HCT116 (cell line): Measurements from ENCODE around the gene APLN. TPM values are rescaled to one million over a fixed set of nuclear protein-coding genes. Genes with fewer than 3 reads are reported as not detected.

Experiments used
- ATAC-seq: fragments of 200-7000 bp; cut with Tn5 transposase; 2 replicates; pipeline ENCODE4 v1.9.1; 2020; ENCODE audit warnings: mild to moderate bottlenecking, moderate library complexity
- BruUV-seq: library from RNA; stranded (reverse); fragments of 400-500 nt; replicated peaks from 2 replicates; lab custom pipeline; 2021; lab: Mats Ljungman, UMichigan
- CTCF ChIA-PET: fragments of 300-600 bp; sonication (Branson Sonifier 250); formaldehyde crosslinking; loops from one replicate; lab custom pipeline; 2021; ENCODE audit warnings: antibody characterized with exemption; lab: Charles Lee
- POLR2A ChIA-PET: fragments of 300-600, 350-600 bp; sonication (Branson Sonifier 250); formaldehyde crosslinking; loops from one replicate; lab custom pipeline; 2021; ENCODE audit warnings: antibody characterized with exemption; lab: Charles Lee
- RAD21 ChIA-PET, 2 experiments: fragments of 300-600 bp; sonication (Branson Sonifier 250); formaldehyde crosslinking; loops; one replicate each; lab custom pipeline; 2023; ENCODE audit warnings: low total read pairs in 2 of 2; ENCODE audit not compliant: uncharacterized antibody in 2 of 2, unreplicated experiment in 2 of 2, low non-redundant PET in 1 of 2; lab: Charles Lee
- DNase-seq: peaks from one replicate; pipeline ENCODE4 v3.0.0-alpha.2; 2010; ENCODE audit warnings: low read depth, low spot score
- H2AFZ ChIP-seq: fragments of 200-600 bp; shearing (Covaris generic), sonication (generic); 2 replicates; pipeline ENCODE4 v1.6.1; 2017; ENCODE audit warnings: low read depth, mixed run types, mixed read lengths, antibody characterized with exemption, low read length; ENCODE audit not compliant: poor library complexity, severe bottlenecking
- H3K27ac ChIP-seq: 2 replicates; pipeline ENCODE4 v1.5.1; 2012; ENCODE audit warnings: low read depth, low read length
- H3K27me3 ChIP-seq: fragments of 200-600 bp; sonication (generic); 2 replicates; pipeline ENCODE4 v1.6.1; 2016; ENCODE audit warnings: mixed run types, low read length, mixed read lengths; ENCODE audit not compliant: insufficient read depth
- H3K36me3 ChIP-seq, 2 experiments: fragments of 200-500 bp in 1 of 2; fragments of 200-600 bp in 1 of 2; sonication (Bioruptor generic) in 1 of 2; sonication (generic) in 1 of 2; 2 replicates each; pipeline versions ENCODE4 v1.5.1 to v1.6.1; 2014 to 2016; ENCODE audit warnings: low read length in 2 of 2, inconsistent platforms in 1 of 2, mixed read lengths in 1 of 2, mixed run types in 1 of 2; ENCODE audit not compliant: insufficient read depth in 2 of 2, control insufficient read depth in 1 of 2
- H3K4me1 ChIP-seq, 2 experiments: fragments of 200-600 bp in 1 of 2; sonication (generic) in 1 of 2; 2 replicates each; pipeline versions ENCODE4 v1.5.1 to v1.6.1; 2012 to 2017; ENCODE audit warnings: low read length in 2 of 2, inconsistent platforms in 1 of 2, mild to moderate bottlenecking in 1 of 2, mixed read lengths in 1 of 2, mixed run types in 1 of 2, moderate library complexity in 1 of 2; ENCODE audit not compliant: insufficient read depth in 2 of 2, control insufficient read depth in 1 of 2
- H3K4me2 ChIP-seq: fragments of 200-600 bp; sonication (generic); 2 replicates; pipeline ENCODE4 v1.6.1; 2017; ENCODE audit warnings: mixed run types, low read length, mixed read lengths
- H3K4me3 ChIP-seq, 2 experiments: fragments of 200-600 bp in 1 of 2; sonication (generic) in 1 of 2; replicated peaks in 1 of 2; 2 replicates each; pipeline ENCODE4 v1.5.1; 2011 to 2016; ENCODE audit warnings: low read length in 2 of 2, control low read depth in 1 of 2, low read depth in 1 of 2, mild to moderate bottlenecking in 1 of 2, mixed read lengths in 1 of 2, mixed run types in 1 of 2
- H3K79me2 ChIP-seq: fragments of 200-600 bp; sonication (generic); 2 replicates; pipeline ENCODE4 v1.6.1; 2017; ENCODE audit warnings: mild to moderate bottlenecking, mixed run types, low read length, moderate library complexity, mixed read lengths; ENCODE audit not compliant: insufficient read depth
- H3K9ac ChIP-seq: fragments of 200-600 bp; sonication (generic); 2 replicates; pipeline ENCODE4 v1.6.1; 2016; ENCODE audit warnings: low read length, mixed read lengths
- H3K9me2 ChIP-seq: fragments of 200-600 bp; sonication (generic), shearing (Covaris generic); 2 replicates; pipeline ENCODE4 v1.6.1; 2017; ENCODE audit warnings: mixed run types, mild to moderate bottlenecking, moderate library complexity; ENCODE audit not compliant: insufficient read depth
- H3K9me3 ChIP-seq, 2 experiments: fragments of 200-500 bp in 1 of 2; fragments of 200-600 bp in 1 of 2; sonication (Bioruptor generic) in 1 of 2; sonication (generic) in 1 of 2; 2 replicates each; pipeline ENCODE4 v1.6.1; 2014 to 2017; ENCODE audit warnings: low read length in 2 of 2, mixed read lengths in 2 of 2, inconsistent platforms in 1 of 2, low read depth in 1 of 2, mild to moderate bottlenecking in 1 of 2, mixed run types in 1 of 2, moderate library complexity in 1 of 2; ENCODE audit not compliant: control insufficient read depth in 1 of 2, insufficient read depth in 1 of 2
- H4K20me1 ChIP-seq: fragments of 200-600 bp; sonication (generic), shearing (Covaris generic); 2 replicates; pipeline ENCODE4 v1.6.1; 2017; ENCODE audit warnings: mixed run types, mild to moderate bottlenecking, moderate library complexity; ENCODE audit not compliant: insufficient read depth
- POLR2AphosphoS5 ChIP-seq: IDR thresholded peaks from 2 replicates; pipeline ENCODE4 v1.6.1; 2011; ENCODE audit warnings: mild to moderate bottlenecking, low read depth, low read length, moderate library complexity
- RAD21 ChIP-seq: IDR thresholded peaks from 2 replicates; pipeline ENCODE4 v1.6.1; 2012; ENCODE audit warnings: low read depth, mild to moderate bottlenecking
- SRF ChIP-seq: IDR thresholded peaks from 2 replicates; pipeline ENCODE4 v1.6.1; 2012; ENCODE audit warnings: low read depth
- YY1 ChIP-seq: IDR thresholded peaks from 2 replicates; pipeline ENCODE4 v1.6.1; 2011; ENCODE audit warnings: low read length, low read depth, moderate library complexity, mild to moderate bottlenecking; ENCODE audit not compliant: insufficient replicate concordance; ENCODE audit errors: extremely low read depth
- intact Hi-C: fragments of 100-400 bp; cut with micrococcal nuclease; formaldehyde crosslinking; loops from 2 replicates; pipeline ENCODE4 v1.10.0; 2022
- total RNA-seq: library from RNA; stranded (reverse); gene quantifications from one replicate; pipeline ENCODE4 v1.2.1, GENCODE V29; 2021; ENCODE audit not compliant: unreplicated experiment
- TF ChIP-seq, protein P1 (sequence below), 3 experiments: fragments of 200-600 bp in 1 of 3; sonication (generic) in 1 of 3; IDR thresholded peaks in 2 of 3; conservative IDR thresholded peaks in 1 of 3; 2 replicates each; pipeline ENCODE4 v1.5.1; 2012 to 2017; ENCODE audit warnings: low read depth in 2 of 3, low read length in 2 of 3, antibody characterized with exemption in 1 of 3, borderline replicate concordance in 1 of 3, control low read depth in 1 of 3, mild to moderate bottlenecking in 1 of 3, mixed read lengths in 1 of 3, mixed run types in 1 of 3, moderate library complexity in 1 of 3; ENCODE audit not compliant: insufficient read depth in 1 of 3
- TF ChIP-seq, protein P2 (sequence below): IDR thresholded peaks from 2 replicates; pipeline ENCODE4 v1.6.1; 2012; ENCODE audit warnings: low read depth

Gene APLN
- total RNA-seq, 1 experiment from 2014 or later, result 0.22 TPM

DNA sequence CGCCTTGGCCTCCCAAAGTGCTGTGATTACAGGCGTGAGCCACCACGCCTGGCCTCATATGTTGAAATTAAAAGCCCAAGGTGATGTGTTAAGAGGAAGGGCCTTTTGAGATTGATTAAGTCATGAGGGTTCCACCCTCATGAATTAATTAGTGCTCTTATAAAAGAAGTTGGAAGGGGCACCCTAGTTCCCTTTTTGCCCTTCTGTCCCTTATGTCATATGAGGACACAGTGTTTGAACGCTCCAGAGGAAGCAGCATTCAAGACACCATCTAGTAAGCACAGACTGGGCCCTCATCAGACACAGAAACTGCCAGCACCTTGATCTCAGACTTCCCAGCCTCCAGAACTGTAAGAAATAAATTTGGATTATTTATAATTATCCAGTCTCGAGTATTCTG, 5.1 kb upstream of the APLN start:
- BruUV-seq, result no TSS peak
- H3K4me1 ChIP-seq, result peaks cover 0 to 6% of the 10 kb centered on the region in 2 experiments; a peak in 1 of 4 replicates
- no peaks in the 10 kb centered on the region for H3K36me3 ChIP-seq
- POLR2A ChIA-PET, result no interaction called here
- H3K27me3 ChIP-seq, result no peaks in the 10 kb centered on the region
- H3K4me3 ChIP-seq, result no peak overlapping the region
- TF ChIP-seq SRF (no peak), POLR2AphosphoS5 (no peak), YY1 (no peak)
- TF ChIP-seq, protein P1, sequence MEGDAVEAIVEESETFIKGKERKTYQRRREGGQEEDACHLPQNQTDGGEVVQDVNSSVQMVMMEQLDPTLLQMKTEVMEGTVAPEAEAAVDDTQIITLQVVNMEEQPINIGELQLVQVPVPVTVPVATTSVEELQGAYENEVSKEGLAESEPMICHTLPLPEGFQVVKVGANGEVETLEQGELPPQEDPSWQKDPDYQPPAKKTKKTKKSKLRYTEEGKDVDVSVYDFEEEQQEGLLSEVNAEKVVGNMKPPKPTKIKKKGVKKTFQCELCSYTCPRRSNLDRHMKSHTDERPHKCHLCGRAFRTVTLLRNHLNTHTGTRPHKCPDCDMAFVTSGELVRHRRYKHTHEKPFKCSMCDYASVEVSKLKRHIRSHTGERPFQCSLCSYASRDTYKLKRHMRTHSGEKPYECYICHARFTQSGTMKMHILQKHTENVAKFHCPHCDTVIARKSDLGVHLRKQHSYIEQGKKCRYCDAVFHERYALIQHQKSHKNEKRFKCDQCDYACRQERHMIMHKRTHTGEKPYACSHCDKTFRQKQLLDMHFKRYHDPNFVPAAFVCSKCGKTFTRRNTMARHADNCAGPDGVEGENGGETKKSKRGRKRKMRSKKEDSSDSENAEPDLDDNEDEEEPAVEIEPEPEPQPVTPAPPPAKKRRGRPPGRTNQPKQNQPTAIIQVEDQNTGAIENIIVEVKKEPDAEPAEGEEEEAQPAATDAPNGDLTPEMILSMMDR (IDR thresholded peaks at IDR 0.05 in 2 of 3, conservative IDR thresholded peaks at IDR 0.05 in 1 of 3; ENCODE audit: borderline replicate concordance in 1 of 3, insufficient read depth in 1 of 3, low read depth in 2 of 3, low read length in 2 of 3), result no peak
- TF ChIP-seq, all 23 proteins: peak for 0
- no peaks in the 10 kb centered on the region for H3K79me2 ChIP-seq
- H3K9ac ChIP-seq, result no peak overlapping the region
- H3K4me2 ChIP-seq, result no peak overlapping the region
- no peaks in the 10 kb centered on the region for H3K9me2 ChIP-seq
- DNase-seq (no peak), ATAC-seq (no peak)
- no peak overlapping the region for H2AFZ ChIP-seq
- H4K20me1 ChIP-seq, result no peaks in the 10 kb centered on the region
- H3K27ac ChIP-seq, result no peak overlapping the region
- CTCF ChIA-PET, result no interaction called here
- no peaks in the 10 kb centered on the region for H3K9me3 ChIP-seq
- intact Hi-C loops, result no loop called here
- RAD21 ChIA-PET, result no interaction called here

DNA sequence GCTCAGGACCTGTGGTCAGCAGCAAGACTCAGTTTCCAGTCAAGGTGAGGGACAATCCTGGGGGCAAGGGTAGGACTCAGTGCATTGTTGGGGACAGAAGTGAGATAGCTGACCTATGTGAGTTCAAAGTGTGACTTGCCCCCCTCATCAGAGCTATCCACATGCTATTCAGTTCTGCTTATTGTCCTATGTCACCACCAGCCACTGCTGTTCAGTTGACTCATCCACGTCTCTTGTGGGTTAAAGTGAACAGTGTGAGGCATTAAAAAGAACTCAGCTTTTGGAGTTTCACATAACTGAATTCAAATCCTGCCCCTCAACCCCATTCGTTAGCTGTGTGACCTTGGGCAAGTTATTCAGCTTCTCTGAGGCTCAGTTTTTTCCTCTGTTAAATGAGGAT, 4.4 kb upstream of the APLN start:
- CTCF ChIA-PET, result interaction anchor here (1.0 kb wide), 1 partner anchor 67 kb away, joined by 3 read pairs; no protein-coding TSS in a partner anchor
- RAD21 ChIA-PET, result no interaction called here

More for the DNA sequence above, 4.4 kb upstream of the APLN start:
- Histone ChIP-seq H3K4me1 (peaks cover 0 to 10% of the 10 kb centered on the region in 2 experiments; a peak in 2 of 4 replicates), H3K79me2 (no peaks in the 10 kb centered on the region), H3K9me3 (no peaks in the 10 kb centered on the region), H3K27ac (no peak overlapping the region), H3K4me2 (no peak overlapping the region), H3K27me3 (no peaks in the 10 kb centered on the region), H3K9ac (no peak overlapping the region), H4K20me1 (no peaks in the 10 kb centered on the region), H3K9me2 (no peaks in the 10 kb centered on the region), H2AFZ (no peak overlapping the region), H3K36me3 (no peaks in the 10 kb centered on the region), H3K4me3 (no peak overlapping the region)
- TF ChIP-seq RAD21, result no peak
- TF ChIP-seq, protein P2, sequence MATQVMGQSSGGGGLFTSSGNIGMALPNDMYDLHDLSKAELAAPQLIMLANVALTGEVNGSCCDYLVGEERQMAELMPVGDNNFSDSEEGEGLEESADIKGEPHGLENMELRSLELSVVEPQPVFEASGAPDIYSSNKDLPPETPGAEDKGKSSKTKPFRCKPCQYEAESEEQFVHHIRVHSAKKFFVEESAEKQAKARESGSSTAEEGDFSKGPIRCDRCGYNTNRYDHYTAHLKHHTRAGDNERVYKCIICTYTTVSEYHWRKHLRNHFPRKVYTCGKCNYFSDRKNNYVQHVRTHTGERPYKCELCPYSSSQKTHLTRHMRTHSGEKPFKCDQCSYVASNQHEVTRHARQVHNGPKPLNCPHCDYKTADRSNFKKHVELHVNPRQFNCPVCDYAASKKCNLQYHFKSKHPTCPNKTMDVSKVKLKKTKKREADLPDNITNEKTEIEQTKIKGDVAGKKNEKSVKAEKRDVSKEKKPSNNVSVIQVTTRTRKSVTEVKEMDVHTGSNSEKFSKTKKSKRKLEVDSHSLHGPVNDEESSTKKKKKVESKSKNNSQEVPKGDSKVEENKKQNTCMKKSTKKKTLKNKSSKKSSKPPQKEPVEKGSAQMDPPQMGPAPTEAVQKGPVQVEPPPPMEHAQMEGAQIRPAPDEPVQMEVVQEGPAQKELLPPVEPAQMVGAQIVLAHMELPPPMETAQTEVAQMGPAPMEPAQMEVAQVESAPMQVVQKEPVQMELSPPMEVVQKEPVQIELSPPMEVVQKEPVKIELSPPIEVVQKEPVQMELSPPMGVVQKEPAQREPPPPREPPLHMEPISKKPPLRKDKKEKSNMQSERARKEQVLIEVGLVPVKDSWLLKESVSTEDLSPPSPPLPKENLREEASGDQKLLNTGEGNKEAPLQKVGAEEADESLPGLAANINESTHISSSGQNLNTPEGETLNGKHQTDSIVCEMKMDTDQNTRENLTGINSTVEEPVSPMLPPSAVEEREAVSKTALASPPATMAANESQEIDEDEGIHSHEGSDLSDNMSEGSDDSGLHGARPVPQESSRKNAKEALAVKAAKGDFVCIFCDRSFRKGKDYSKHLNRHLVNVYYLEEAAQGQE, result no peak
- BruUV-seq, result no TSS peak
- intact Hi-C loops, result no loop called here
- ATAC-seq (no peak), DNase-seq (no peak)
- POLR2A ChIA-PET, result no interaction called here
